RPMI8226 (cell line): ENCODE data around the gene SLFN12.
A peak's percentile ranks its signal among the peaks of the same experiment; 100 is the strongest.
"Not testable (repeated sequence)": the region's sequence is repeated elsewhere in the genome, so short reads cannot be mapped to it uniquely, and the experiment has no call there.

Source experiments
- DNase-seq: peaks from one replicate; pipeline ENCODE4 v3.0.0-alpha.2; 2015

The SLFN12 gene

DNA sequence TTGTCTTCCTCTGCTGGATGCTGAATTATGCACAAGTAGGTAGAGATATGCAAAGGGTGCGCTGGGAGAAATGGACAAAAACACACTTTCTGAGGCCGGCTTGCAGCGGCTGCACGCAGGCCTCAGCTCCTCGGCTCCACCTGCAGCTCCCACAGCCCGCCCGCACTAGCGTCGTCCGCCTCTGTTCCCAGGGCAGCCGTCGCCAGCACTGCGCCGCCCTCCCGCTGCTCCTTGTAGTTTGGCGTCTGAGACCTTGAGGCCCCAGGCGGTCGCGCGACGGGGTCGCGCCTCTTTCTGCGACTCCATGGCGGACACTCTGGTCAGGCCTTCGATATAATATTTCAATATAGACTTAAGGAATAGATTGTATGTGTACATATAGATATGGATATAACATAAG is 24.8 kb downstream of the SLFN12 start:
- DNase-seq = no peak

DNA sequence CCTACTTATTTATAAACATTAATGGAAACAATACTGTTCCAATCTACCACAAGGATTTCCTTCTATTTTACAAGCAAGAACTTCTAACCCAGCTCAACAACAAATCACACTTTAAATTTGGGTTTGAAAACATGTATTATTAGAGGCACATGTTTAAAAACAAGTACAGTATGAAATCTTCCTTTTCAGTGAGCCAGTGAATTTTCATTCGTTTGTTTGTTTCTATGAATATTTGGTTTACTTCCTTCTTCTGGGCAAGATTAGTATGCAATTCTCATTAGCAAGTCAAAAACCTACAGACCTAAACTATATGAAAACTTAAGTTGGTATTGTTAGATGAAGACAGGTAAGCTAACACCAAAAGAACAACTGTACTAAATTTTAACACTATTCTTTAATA is 25.7 kb downstream of the SLFN12 start:
- DNase-seq = no peak

DNA sequence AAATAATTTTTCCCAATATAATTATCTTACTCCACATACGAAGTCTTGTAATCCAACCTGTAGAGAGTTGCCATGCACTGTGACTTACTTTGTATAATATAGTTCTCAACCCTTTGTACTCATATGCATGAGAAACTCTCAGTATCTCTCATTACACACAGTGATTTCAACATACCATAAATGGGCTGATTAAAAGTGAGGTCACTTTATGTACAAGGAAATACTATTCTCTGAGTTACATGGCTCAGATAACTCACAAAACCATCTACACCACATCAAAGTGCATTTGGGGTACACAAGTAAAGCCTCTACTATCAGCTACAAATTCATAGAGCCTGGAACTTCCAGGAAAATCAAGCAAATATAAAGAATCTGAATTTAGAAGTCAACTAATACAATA is 27.9 kb downstream of the SLFN12 start:
- DNase-seq = no peak

DNA sequence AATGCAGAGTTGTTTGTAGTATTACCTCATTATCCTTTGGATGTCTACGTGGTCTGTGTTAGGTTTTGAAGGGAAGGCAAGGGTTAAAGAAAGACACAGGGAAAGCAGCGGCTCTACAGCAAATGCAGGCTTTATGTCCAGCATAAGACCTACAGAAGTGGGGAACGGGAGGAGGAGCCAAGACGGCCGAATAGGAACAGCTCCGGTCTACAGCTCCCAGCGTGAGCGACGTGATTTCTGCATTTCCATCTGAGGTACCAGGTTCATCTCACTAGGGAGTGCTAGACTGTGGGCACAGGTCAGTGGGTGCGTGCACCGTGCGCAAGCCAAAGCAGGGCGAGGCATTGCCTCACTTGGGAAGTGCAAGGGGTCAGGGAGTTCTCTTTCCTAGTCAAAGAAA is 38.5 kb downstream of the SLFN12 start:
- DNase-seq = not testable (repeated sequence)

DNA sequence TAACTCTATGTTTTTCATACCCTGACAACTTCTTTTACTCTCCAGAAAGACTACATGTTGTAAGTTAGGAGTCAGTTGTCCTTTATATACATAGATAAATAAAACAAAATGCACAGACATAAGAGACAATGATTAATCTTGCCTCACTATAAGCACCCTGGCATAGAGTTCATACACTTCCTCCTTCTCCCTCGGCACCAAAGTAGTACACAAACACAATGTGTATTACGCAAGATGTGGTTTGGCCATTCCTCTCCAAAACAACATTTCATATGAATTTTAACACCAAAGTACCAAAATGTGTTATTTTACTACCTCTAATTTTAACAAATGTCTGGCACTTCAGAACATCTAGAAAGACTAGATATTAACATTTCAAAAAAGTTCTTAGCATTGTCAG is 41.6 kb downstream of the SLFN12 start:
- no peak for DNase-seq

DNA sequence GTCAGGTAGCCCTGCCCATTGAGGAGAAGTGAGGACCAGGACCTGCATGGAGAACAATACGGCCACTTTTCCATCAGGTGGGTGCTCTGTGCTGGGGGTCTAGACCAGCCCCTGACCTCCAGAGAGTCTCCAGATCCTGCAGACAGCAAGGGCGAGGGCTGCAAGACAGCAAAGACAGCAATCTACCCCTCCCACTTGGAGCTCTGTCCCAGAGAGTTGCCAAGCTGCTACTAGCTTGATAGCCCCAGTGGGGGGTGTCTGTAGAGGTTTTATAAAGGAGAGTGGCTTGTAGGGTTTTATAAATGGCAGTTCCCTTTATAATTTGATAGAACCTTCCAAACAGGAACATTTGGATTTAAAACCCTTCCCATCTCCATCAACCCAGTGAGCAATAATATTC is 42.1 kb downstream of the SLFN12 start:
- DNase-seq = no peak

DNA sequence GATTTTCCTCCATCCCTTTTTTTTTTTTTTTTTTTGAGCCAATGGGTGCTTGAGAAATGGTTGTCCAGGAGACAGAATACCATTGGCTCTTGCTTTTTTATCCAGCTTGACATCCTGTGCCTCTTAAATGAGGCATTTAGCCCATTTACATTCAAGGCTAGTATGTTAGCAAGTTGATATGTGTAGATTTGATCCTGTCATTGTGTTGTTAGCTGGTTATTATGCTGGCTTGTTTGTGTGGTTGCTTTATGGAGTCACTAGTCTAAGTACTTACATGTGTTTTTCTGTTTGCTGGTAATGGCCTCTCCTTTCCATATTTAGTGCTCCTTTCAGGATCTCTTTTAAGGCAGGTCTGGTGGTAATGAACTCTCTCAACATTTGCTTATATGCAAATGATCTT is 44.8 kb downstream of the SLFN12 start:
- DNase-seq = no peak

DNA sequence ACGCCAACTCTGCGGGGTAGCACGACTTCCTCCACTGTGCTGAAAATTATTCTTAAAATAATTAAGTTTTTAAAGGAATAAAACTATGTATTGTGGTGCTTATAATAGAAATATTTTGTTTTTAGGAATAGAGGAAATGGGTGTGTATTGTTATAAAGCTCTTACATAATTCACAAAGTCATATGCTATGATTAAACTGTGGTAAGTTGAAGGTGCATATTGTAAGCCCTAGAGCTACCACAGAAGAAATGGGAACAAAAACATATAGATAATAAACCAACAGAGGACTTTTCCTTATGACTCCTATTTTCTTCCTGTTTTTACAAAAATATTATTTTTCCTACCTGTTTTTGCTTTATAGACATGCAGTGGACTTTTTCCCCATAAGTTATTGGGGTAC is 54.6 kb downstream of the SLFN12 start:
- no peak for DNase-seq

DNA sequence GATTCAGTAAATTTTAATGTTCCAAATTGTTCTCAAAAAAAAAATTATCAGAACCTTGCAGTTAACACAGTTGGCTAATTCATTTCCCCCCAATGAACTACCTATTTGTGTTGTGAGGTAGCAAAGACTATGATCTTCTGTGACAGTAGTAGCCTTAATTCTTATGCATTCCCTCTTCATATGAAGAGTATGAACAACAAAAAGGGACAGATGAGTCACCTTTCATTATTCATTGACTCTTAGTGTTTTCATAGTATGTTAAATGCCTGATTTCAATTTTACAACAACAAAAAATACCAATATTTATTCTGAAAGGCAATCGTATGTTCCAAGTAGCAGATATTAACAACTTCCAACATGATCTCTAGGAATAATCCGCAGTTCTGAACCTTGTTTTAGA is 55.2 kb downstream of the SLFN12 start:
- no peak for DNase-seq

DNA sequence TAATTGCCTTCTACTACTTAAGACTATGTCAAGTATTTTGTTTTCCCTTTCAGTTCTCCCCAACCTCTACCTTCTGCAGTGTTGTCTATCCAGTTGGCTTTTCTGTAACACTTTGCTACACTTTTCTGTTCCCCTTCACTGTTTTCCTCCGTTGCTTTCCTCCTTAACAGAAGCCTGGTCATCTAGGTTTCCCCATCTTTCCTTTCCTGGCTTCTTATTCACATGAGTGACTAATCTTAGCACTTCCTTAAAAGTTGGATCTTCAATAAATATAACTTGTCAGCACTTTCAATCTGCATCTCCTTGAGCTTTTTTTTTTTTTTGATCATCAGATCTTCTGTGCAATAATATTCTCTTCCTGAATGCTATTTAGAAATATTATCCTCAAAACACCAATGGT is 56.1 kb downstream of the SLFN12 start:
- no peak for DNase-seq

DNA sequence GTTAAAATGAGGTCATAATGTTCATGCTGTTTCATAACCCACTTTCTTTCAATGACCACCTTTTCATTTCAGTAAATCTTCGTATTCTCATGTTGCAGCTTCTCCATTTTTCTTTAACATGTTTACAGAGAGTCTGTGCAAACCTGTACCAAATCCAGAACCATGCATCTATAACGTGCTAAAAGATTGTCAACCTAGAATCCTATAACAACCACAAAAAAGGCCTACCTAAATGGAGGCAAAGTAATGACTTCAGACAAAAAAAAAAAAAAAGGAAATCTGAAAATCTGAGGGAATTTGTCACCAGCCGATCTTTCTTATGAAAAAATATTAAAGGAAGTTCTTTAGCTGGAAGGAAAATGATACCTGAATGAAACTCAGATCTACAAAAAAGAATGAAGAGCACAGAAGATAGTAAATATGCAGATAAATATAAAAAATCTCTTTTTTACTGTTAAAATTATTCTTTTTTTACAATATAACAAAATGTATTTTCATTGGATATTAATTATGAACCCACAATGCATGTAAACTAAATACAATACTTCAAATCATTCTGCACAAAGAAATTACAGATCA is 57.4 kb downstream of the SLFN12 start:
- no peak for DNase-seq

DNA sequence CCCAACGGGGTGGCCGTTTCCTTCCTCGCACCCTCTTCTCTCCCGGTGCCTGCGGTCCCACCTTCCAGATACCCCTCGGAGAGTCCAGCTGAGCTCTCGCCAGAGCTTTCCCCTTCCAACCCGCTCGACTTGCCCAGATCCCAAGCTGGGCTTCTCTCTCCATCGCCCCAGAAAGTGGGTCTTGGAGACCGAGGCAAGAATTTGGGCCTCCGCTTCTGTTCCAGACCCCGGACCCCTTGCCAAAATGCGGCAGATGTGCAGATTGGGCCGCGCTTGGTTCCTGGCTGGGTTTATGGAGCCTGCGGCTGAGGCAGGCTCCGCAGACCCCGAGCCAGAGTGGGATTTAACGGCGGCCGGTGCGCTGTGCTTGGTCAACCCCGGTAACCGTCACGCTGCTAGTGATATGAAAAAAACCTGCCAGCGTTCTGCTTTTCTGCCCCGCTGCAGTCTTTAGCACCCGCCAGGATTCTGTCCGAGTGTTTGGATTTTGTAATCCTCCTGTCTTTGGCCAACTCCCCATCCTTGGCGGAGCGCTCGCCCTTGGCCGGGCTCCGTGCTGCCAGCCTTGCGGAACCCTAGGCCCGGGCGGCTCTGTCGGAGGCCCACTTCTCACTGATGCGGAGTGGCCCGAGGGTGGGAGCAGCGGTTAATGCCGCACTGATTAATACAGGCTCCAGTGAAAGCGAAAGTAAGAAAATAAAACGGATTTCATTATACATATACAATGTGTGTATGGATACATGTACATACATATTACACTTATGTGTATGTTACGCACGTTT is 58.1 kb downstream of the SLFN12 start:
- DNase-seq = no peak

DNA sequence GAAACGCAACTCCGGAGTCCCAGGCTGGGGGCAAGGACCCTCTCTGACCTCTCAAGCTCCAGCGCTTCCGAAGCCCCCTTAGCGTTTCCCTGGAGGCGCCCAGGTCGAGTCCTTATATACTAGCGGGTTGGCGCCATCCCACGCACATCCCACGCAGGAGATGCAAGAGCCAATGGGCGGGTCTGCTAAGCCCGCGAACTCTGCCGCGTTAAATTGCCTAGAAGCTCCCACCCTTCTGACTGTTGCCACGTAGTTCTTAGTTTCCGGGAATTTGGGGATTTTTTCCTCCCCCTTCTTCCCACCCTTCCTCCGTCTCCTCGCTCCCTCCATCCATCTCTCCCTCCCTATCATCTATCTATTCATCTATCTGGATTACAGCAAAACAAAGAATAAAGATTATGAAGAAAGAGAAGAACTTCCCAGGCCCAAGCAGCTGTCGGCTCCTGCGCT is 58.7 kb downstream of the SLFN12 start, which contains the start of gene SLFN11:
Gene SLFN11, minus strand, starts transcription at position 88 of the 450 bp plus-strand sequence. CDS start 9,814 bp downstream, outside the sequence.
- no peak for DNase-seq

DNA sequence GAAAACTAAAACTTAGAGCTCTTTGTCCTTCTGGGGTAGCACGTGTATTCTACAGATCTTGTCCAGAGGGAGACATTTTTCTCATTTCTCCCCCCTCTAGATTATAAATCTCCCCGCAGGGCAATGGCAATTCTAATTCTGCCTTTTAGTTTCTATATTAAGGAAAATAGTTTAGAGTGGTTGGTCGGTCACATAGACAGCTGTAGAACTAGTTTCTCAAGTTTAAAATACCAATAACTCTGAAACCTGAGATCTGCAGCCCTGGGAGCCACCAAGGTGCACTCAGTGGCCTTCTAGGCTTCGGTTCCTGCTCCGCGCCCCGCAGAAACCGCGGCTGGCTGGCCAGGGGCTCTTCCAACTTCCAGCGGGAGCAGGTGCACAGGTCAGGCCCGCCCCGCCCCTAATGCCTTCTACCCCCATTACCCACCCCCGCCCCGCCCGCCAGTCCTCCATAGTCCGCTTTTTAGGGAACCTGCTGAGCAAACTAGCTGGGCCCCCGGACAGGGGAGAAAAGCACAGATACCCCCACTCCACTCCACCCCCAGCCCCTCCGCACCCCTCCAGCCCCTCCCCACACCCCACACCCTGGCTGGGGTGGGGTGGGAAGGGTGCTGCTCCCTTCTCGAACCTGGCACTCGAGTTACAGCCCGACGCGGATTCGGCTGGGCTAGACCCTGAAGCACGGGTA is 59.3 kb downstream of the SLFN12 start:
- peak; percentile 47 for DNase-seq

DNA sequence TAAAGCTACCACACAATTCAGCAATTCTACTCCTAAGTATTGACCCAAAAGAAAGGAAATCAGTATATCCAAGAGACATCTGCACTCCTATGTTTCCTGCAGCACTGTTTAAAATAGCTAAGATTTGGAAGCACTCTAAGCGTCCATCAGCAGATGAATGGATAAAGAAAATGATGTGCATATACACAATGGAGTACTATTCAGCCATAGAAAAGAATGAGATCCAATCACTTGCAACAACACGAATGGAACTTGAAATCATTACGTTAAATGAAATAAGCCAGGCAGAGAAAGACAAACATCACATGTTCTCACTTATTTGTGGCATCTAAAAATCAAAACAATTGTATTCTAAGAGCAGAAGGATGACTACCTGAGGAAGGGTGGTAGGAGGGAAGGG is 60.4 kb downstream of the SLFN12 start:
- no peak for DNase-seq

DNA sequence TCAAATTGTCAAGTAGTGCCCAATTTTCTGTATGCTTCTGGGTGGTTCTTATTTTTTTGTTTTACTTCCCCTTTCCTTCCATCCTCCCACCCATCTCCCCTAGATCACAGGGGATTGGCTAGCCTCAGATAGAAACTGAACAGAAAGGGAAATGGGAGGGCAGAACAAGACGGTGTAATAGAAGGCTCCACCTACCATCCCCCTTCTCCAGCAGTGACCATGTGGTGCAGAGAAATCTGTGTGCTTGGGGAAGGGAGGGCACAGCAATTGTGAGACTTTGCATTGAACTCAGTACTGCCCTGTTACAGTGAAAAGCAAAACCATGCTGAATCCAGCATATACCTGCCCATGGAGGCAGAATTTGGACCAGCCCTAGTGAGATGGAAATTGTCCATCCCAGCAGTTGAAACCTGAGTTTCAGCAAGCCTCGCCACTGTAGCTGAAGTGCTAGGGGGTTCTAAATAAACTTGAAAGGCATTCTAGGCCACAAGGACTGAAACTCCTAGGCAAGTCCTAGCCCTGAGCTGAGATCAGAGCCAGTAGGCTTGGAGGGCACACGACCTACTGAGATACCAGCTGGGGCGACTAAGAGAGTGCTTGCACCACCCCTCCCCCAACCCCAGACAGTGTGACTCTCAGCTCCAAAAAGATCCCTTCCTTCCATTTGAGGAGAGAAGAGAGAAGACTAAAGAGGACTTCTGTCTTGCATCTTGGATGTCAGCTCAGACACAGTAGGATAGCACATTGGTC is 64.0 kb downstream of the SLFN12 start:
- peak; percentile 57 for DNase-seq

DNA sequence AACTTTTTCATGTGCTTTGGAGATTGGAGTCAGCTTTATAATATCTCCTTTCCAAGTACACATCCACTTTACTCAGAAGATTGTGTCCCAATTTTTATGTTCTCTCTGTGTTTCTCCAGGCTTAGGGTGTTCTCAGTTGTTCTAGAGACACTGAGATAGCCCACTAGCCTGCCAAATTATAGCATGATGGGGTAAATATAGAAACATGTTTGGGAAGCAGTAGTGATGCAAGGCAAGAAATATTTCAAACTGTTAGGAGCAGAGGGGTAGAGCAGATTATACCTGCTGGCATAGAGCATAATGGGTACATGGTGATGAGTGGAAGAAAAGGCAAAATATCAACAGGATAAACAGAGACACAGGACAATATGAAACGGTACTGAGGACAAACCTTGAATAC is 71.3 kb downstream of the SLFN12 start:
- no peak for DNase-seq
